GM12874 (cell line): ENCODE measurements around the gene SPOCK1.
A peak's percentile ranks its signal among the peaks of the same experiment; 100 is the strongest.

Source experiments
- TF ChIP-seq, protein P1 (sequence below): IDR thresholded peaks from 2 replicates; pipeline ENCODE4 v1.5.1; 2011; ENCODE audit warnings: low read depth, mild to moderate bottlenecking, control low read depth, low read length, moderate library complexity; ENCODE audit not compliant: insufficient read depth

Gene SPOCK1

DNA sequence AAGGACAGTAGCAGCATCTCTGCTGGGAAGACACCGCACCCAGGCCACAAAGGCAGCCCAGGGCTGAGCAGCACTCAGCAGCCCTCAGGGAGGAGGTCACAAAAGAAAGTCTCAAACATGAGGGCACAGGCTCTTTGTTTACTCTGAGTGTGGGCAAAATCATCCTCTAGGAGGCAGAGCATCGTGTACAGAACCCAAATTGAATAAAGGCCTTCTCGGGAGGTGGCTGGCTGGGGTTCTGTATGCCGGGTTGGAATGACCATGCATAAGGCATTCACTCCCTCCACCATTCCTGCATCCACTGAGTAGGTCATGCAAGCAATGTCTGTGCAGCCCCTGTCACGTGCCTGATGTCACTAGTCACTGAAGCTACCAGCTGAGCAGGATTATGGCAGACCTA lies 412.8 kb downstream of the SPOCK1 start:
- TF ChIP-seq, protein P1, sequence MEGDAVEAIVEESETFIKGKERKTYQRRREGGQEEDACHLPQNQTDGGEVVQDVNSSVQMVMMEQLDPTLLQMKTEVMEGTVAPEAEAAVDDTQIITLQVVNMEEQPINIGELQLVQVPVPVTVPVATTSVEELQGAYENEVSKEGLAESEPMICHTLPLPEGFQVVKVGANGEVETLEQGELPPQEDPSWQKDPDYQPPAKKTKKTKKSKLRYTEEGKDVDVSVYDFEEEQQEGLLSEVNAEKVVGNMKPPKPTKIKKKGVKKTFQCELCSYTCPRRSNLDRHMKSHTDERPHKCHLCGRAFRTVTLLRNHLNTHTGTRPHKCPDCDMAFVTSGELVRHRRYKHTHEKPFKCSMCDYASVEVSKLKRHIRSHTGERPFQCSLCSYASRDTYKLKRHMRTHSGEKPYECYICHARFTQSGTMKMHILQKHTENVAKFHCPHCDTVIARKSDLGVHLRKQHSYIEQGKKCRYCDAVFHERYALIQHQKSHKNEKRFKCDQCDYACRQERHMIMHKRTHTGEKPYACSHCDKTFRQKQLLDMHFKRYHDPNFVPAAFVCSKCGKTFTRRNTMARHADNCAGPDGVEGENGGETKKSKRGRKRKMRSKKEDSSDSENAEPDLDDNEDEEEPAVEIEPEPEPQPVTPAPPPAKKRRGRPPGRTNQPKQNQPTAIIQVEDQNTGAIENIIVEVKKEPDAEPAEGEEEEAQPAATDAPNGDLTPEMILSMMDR = no peak

- TF ChIP-seq, protein P1 = no peak
These were observed 413.9 kb downstream of the SPOCK1 start for GRCh38 chr5:137085206-137085605.

GRCh38 chr5:137084016-137084415 lies 415.1 kb downstream of the SPOCK1 start:
- TF ChIP-seq, protein P1 = no peak

GRCh38 chr5:137082951-137083350 lies 416.2 kb downstream of the SPOCK1 start:
- TF ChIP-seq, protein P1 = no peak

- TF ChIP-seq, protein P1 = no peak
These were observed 420.9 kb downstream of the SPOCK1 start for GRCh38 chr5:137078171-137078665.

DNA sequence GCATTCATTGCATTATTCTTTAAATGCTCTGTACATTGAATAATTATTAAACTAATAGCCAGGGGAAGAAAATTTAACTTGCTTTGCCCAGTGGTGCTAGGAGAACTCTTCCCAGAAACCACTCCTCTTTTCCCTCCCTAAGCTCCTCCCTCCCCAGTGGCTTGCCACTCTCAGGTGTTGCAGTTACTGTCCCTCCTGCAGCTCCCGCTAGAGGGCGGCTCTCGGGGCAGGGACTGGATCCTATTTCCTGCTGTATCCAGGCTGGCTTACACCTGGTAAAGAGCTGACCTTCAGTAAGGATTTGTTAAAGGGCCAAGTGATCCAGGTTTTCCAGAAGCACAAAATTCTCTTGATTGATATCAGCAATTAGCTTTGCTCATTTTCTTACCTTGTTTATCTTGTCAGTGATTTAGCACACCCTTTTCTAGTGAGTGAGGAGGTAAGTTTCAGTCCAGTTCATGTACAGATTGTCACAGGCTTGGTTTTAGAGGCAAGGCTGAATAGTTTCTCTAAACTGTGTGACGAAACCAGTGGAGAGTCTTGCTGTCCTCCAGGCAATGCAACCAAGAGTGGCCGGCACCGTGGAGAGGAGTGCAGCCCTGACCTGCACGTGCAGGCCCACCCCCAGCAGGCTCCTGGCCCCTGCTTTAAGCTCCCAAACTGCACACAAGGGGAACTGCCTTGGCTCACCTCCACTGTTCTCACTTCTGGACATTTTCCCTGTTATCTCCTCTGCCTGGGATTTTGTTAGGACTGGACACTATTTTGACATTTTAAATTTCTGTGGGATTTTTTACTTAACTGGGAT lies 423.8 kb downstream of the SPOCK1 start:
- TF ChIP-seq, protein P1 = peak; percentile 77

- TF ChIP-seq, protein P1 = no peak
These were observed 425.9 kb downstream of the SPOCK1 start for GRCh38 chr5:137073189-137073588.
